ENCODE measurements around the gene S100A2. TPM values are rescaled to one million over a fixed set of nuclear protein-coding genes. Genes with fewer than 3 reads are reported as not detected.
A peak's percentile ranks its signal among the peaks of the same experiment; 100 is the strongest.

The S100A2 gene
- total and polyA plus RNA-seq, 2 of the 13 experiments (the other 11 are each of a cell fraction or from before 2014, with no cell fraction given): 1.2 TPM

DNA sequence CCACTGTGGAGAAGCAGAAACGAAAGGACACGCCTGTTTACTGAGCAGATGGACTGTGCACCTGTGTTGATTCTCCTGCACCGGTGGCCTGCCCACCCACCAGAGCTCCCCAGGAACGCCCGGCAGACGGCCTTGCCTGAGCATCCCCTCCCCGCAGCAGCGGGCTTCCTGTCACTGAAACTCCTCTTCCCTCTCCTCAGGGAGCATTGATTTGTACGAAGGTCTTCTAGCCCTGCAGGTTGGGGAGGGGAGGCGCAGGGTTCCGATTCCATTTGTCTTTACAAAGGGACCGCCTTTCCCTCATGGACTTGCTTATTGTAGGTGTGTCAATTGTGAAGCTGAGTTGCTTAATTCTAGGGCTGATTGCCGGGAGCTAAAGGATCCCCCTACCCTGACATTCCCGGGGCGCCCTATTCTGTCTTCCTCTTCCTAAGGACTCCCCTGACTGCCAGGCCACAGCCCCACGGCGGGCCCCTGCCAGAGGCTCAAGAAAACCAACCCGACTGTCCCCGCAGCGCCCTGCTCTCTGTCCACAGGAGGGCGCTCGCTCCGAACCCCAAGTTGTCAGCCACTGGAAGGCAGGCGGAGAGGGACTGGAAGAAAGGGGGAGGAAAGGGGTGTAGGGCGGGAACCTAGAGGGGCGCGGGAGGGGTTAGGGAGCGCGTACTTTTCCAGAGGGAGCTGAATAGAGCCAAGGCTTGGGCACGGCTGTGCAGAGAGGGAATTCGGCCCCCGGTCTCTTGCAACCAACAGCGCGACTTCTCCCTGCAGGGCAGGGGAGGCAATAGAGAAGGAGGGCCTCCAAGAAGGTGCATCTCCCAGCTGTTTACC is 32.7 kb downstream of the S100A2 start (continued):
- TF ChIP-seq, protein P1, sequence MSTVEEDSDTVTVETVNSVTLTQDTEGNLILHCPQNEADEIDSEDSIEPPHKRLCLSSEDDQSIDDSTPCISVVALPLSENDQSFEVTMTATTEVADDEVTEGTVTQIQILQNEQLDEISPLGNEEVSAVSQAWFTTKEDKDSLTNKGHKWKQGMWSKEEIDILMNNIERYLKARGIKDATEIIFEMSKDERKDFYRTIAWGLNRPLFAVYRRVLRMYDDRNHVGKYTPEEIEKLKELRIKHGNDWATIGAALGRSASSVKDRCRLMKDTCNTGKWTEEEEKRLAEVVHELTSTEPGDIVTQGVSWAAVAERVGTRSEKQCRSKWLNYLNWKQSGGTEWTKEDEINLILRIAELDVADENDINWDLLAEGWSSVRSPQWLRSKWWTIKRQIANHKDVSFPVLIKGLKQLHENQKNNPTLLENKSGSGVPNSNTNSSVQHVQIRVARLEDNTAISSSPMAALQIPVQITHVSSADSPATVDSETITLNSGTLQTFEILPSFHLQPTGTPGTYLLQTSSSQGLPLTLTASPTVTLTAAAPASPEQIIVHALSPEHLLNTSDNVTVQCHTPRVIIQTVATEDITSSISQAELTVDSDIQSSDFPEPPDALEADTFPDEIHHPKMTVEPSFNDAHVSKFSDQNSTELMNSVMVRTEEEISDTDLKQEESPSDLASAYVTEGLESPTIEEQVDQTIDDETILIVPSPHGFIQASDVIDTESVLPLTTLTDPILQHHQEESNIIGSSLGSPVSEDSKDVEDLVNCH (CRISPR knock-in tag; IDR thresholded peaks at IDR 0.05): 0 out of 2 replicates have a peak, but pooled peaks have one; percentile 28
- TF ChIP-seq AHR (CRISPR knock-in tag; IDR thresholded peaks at IDR 0.05): no peak
- TF ChIP-seq, protein P2, sequence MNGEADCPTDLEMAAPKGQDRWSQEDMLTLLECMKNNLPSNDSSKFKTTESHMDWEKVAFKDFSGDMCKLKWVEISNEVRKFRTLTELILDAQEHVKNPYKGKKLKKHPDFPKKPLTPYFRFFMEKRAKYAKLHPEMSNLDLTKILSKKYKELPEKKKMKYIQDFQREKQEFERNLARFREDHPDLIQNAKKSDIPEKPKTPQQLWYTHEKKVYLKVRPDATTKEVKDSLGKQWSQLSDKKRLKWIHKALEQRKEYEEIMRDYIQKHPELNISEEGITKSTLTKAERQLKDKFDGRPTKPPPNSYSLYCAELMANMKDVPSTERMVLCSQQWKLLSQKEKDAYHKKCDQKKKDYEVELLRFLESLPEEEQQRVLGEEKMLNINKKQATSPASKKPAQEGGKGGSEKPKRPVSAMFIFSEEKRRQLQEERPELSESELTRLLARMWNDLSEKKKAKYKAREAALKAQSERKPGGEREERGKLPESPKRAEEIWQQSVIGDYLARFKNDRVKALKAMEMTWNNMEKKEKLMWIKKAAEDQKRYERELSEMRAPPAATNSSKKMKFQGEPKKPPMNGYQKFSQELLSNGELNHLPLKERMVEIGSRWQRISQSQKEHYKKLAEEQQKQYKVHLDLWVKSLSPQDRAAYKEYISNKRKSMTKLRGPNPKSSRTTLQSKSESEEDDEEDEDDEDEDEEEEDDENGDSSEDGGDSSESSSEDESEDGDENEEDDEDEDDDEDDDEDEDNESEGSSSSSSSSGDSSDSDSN (CRISPR knock-in tag; IDR thresholded peaks at IDR 0.05): peak; percentile 47
- TF ChIP-seq ZNF547 (CRISPR knock-in tag; IDR thresholded peaks at IDR 0.05): no peak
- no peak for TF ChIP-seq TAF15 (IDR thresholded peaks at IDR 0.05; ENCODE audit: low read depth, low read length, poor library complexity, severe bottlenecking)
- TF ChIP-seq, protein P3, sequence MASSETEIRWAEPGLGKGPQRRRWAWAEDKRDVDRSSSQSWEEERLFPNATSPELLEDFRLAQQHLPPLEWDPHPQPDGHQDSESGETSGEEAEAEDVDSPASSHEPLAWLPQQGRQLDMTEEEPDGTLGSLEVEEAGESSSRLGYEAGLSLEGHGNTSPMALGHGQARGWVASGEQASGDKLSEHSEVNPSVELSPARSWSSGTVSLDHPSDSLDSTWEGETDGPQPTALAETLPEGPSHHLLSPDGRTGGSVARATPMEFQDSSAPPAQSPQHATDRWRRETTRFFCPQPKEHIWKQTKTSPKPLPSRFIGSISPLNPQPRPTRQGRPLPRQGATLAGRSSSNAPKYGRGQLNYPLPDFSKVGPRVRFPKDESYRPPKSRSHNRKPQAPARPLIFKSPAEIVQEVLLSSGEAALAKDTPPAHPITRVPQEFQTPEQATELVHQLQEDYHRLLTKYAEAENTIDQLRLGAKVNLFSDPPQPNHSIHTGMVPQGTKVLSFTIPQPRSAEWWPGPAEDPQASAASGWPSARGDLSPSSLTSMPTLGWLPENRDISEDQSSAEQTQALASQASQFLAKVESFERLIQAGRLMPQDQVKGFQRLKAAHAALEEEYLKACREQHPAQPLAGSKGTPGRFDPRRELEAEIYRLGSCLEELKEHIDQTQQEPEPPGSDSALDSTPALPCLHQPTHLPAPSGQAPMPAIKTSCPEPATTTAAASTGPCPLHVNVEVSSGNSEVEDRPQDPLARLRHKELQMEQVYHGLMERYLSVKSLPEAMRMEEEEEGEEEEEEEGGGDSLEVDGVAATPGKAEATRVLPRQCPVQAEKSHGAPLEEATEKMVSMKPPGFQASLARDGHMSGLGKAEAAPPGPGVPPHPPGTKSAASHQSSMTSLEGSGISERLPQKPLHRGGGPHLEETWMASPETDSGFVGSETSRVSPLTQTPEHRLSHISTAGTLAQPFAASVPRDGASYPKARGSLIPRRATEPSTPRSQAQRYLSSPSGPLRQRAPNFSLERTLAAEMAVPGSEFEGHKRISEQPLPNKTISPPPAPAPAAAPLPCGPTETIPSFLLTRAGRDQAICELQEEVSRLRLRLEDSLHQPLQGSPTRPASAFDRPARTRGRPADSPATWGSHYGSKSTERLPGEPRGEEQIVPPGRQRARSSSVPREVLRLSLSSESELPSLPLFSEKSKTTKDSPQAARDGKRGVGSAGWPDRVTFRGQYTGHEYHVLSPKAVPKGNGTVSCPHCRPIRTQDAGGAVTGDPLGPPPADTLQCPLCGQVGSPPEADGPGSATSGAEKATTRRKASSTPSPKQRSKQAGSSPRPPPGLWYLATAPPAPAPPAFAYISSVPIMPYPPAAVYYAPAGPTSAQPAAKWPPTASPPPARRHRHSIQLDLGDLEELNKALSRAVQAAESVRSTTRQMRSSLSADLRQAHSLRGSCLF (CRISPR knock-in tag; IDR thresholded peaks at IDR 0.05; ENCODE audit: borderline replicate concordance): no peak
- no peak for TF ChIP-seq ZKSCAN5 (CRISPR knock-in tag; IDR thresholded peaks at IDR 0.05)
- no peak for TF ChIP-seq ZNF24 (IDR thresholded peaks at IDR 0.05)
- peak; percentile 69 for TF ChIP-seq GATAD2A (CRISPR knock-in tag; IDR thresholded peaks at IDR 0.05)
- TF ChIP-seq, protein P4, sequence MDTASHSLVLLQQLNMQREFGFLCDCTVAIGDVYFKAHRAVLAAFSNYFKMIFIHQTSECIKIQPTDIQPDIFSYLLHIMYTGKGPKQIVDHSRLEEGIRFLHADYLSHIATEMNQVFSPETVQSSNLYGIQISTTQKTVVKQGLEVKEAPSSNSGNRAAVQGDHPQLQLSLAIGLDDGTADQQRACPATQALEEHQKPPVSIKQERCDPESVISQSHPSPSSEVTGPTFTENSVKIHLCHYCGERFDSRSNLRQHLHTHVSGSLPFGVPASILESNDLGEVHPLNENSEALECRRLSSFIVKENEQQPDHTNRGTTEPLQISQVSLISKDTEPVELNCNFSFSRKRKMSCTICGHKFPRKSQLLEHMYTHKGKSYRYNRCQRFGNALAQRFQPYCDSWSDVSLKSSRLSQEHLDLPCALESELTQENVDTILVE (CRISPR knock-in tag; IDR thresholded peaks at IDR 0.05): no peak
- TF ChIP-seq, protein P5, sequence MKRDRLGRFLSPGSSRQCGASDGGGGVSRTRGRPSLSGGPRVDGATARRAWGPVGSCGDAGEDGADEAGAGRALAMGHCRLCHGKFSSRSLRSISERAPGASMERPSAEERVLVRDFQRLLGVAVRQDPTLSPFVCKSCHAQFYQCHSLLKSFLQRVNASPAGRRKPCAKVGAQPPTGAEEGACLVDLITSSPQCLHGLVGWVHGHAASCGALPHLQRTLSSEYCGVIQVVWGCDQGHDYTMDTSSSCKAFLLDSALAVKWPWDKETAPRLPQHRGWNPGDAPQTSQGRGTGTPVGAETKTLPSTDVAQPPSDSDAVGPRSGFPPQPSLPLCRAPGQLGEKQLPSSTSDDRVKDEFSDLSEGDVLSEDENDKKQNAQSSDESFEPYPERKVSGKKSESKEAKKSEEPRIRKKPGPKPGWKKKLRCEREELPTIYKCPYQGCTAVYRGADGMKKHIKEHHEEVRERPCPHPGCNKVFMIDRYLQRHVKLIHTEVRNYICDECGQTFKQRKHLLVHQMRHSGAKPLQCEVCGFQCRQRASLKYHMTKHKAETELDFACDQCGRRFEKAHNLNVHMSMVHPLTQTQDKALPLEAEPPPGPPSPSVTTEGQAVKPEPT (CRISPR knock-in tag; IDR thresholded peaks at IDR 0.05; ENCODE audit: low read depth): no peak
- no peak for TF ChIP-seq BRCA1 (CRISPR knock-in tag; IDR thresholded peaks at IDR 0.05)

Measured in HepG2 (cell line).